Erythroblast (primary cell): Measurements from ENCODE around the gene SOD3.

Experiments
- DNase-seq, 2 experiments: peaks; one replicate each; lab custom pipeline; 2025; lab: John Stamatoyannopoulos, UW
- GATA1 ChIP-seq: IDR thresholded peaks from 2 replicates; pipeline ENCODE4 v1.6.1; 2011; ENCODE audit warnings: low read depth, mild to moderate bottlenecking, control low read depth, low read length, moderate library complexity
- POLR2A ChIP-seq: IDR thresholded peaks from 2 replicates; pipeline ENCODE4 v1.6.1; 2011; ENCODE audit warnings: mild to moderate bottlenecking, low read length

The SOD3 gene

GRCh38 chr4:24800325-24800895, 5.0 kb downstream of the SOD3 start:
- TF ChIP-seq GATA1 = no peak
- no peak for TF ChIP-seq POLR2A
- no peak for DNase-seq

DNA sequence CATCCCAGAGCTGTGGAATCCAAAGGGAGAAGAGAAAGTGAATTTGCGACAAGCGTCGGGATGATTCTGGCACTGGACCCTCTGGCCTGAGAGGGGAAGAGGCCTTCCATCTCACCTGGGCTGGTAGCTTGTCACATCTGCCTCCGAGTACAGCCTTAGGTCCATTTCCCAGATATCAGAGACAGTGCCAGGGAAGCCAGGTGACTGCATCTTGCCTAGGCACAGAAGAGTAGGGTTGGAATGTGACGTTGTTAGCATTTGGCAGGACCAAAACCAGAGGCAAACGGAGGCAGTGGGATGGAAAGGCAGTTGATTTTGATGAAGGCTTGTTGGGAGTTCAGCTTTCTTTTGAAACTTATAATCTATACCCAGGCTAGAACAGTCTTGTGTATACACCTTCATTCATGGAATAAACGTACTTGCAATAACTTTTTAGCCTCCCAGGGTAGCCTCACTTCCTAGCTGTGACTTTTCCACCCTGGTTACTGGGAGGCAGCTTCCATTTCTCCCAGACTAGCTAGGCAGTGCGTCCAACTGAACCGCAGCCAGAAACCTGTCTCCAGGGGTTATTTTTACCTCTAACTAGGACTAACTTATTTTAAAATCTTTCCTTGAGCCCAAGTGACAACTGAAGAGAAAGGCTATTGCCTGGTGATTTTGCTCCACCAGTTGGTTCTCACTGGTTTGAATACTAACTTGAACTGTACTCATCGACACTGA, 5.9 kb downstream of the SOD3 start:
- no peak for TF ChIP-seq POLR2A
- TF ChIP-seq GATA1 = no peak
- DNase-seq = no peak

DNA sequence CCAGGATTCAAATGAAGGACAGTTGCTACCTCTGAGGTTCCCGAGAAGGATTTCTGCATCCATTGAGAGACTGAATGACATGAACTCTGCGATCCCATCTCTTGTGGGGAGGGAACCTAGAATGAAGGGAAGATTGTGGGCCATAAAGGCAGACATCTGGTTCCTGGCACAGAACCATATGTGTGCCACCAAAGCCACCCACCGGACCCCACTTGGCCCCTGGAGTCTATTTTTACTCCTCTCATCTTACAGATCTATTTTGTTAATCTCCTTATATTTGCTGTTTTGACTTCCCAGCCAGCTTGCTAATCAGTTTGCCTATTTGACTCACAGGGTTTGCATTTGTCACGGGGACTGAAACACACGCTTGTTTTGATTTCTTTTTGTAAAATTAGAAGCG, 7.3 kb downstream of the SOD3 start:
- TF ChIP-seq POLR2A (no peak), GATA1 (no peak)
- no peak for DNase-seq

GRCh38 chr4:24805067-24805466, 9.7 kb downstream of the SOD3 start:
- TF ChIP-seq POLR2A (no peak), GATA1 (no peak)
- no peak for DNase-seq

DNA sequence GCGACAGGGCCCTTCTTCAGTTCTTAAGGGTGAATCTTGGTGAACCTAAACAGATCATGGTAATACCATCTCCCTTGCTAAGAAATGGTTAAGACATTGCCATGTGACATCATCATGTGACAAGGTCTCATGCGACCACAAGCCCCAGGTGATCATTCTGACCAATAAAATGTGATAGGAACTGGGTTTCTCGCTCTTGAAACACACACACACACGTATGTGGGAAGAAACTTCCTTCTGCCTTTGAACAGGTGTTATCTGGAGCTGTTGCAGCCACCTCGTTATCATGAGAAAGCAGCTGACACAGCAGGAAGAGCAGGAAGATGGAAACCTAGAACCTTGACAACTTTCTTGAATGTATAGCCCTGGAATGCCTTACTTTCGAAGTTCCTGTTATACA, 10.2 kb downstream of the SOD3 start:
- TF ChIP-seq POLR2A = no peak
- no peak for TF ChIP-seq GATA1
- DNase-seq = peak; percentile 38 to 57

DNA sequence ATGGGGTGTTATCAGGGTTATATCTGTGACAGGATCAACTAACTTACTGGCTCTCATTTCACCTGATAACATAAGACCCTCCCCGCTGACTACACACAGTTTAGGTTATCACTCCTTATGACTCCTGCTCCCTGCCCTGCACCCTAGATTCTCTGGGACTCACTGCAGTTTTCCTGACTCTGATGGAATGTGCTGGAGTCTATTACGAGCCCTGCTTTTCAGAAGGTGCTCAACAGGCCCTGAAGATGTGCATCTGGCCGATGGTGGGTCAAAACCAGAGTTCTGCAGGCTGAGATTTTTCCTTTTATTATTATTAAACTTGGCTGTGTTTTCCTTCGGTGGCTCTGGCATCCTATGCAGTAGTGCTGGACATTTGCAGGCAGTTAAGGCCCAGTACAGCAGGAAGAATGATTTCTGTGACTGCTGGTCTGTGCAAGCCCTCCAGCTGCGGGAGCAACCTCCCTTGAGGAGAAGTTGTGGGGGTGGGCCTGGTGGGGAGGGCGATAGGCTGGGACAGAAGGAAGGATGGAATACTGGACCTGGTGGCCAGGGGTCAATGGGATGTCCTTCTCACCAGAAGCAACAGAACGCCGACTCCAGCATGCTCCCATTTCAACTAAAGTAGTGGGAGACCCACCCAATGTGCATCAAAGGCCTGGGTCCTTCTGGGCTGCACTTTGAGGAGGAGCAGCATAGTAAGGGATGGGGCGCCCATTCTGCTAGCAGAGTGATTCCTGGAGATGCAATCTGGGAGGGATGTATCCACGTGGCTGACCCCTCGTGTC, 11.0 kb downstream of the SOD3 start:
- DNase-seq = no peak
- TF ChIP-seq GATA1 = no peak
- no peak for TF ChIP-seq POLR2A

GRCh38 chr4:24807611-24808010, 12.2 kb downstream of the SOD3 start:
- DNase-seq = no peak
- no peak for TF ChIP-seq GATA1
- no peak for TF ChIP-seq POLR2A

- no peak for DNase-seq
- TF ChIP-seq POLR2A (no peak), GATA1 (no peak)
Observed at GRCh38 chr4:24808261-24808660, 12.9 kb downstream of the SOD3 start.

DNA sequence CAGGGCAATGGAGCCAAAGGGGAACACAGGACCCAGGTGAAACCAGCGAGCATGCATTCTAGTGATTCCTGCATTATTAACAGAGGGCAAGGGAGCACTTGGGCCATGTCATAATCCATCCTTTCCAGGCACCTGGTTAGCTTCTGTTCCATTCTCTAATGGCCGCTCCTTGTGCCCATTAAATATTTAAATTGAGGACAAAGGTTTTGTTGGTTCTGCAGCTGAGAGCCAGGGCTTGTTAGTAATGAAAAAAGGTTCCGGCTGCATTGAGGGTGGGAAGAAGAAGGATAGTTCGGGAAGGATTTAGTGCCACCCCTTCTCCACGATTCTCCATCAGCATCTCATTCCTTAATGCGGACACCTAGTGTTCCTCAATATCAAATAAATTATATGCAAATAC, 13.6 kb downstream of the SOD3 start:
- TF ChIP-seq GATA1 (no peak), POLR2A (no peak)
- DNase-seq = no peak

- TF ChIP-seq GATA1 (no peak), POLR2A (no peak)
- DNase-seq = peak; percentile 4 to 8
Observed at GRCh38 chr4:24809376-24809775, 14.0 kb downstream of the SOD3 start.

DNA sequence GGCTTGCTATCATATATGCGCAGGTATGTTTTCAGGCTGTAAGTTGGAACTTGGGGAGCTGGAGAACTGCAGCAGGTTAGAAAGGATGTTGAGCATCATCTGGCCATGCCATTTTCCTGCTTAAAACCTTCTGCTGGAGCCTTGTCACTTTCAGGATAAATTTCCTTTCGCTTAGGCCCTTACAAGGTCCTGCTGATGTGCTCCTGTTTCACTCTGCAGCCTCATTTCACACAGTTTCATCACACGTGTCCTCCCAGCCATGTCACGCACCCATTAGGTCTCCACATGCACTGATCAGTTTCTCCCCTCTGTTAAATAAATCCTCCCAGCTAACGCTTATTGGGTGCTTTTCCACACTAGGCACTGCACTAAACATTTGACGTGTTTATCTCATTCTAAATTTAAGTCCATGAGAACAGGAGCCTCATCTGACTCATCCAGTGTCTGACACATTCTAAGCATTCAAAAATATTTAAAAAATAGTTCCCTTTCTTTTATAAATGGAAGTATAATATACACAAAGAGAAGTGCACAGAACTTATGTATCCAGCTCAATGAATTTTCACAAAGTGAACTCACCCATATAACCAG, 14.5 kb downstream of the SOD3 start:
- DNase-seq = peak in 1 of 2 experiments; percentile 14
- TF ChIP-seq GATA1 (no peak), POLR2A (no peak)

DNA sequence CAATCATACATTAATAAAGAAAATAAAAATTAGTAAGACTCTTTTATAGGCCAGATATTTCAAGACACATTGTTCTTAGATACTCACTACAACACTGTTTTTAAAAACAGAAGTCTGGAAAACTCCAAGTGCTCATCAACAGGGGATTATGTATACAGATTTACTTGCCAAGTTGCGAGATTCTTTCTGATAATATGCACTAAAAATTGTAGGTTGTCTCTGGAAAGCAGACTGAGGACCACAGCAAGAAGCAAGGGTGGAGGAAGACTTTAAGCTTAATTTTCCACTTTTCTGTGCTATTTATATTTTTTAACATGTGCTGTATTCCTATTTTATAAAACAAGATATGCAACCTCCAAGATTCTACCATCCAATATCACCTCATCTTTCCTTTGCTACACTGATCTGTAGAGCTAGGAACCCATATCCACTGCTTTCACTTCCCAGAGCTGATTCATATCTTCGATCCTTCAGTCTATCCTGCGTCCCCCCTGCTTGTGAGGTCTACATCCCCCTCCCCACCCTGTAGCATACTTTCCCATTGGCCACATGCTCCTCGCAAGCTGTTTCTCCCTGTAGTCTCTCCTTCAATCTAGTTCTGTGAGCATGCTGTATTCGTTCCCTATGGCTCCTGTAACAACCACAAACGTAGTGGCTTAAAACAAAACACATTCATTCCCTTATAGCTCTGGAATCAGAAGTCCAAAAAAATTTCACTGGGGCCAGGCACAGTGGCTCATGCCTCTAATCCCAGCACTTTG, 15.7 kb downstream of the SOD3 start:
- DNase-seq = no peak
- TF ChIP-seq POLR2A = no peak
- TF ChIP-seq GATA1 = no peak

DNA sequence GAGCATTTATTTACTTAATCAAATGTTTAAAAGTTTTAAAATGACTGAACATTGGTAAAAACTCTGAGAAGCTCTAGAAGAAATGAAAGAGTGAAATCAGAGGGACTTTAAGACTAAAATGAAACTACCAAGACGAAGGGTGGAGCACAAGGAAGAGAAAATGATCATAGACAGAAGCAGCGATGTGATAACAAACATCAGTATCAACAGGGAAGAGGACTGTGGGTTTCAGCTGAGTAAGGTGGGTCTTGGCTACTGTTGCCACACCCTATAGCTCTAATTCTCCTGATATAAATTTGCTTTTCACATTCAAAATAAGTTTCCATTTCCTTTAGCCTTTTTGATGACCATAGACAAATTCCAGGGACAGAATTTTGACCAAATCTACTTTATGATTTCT, 18.4 kb downstream of the SOD3 start:
- DNase-seq = peak; percentile 1 to 23
- no peak for TF ChIP-seq POLR2A
- TF ChIP-seq GATA1 = no peak
